ENCODE data around the gene GSTM4. TPM values are rescaled to one million over a fixed set of nuclear protein-coding genes. Genes with fewer than 3 reads are reported as not detected.

Gene GSTM4
- total RNA-seq, result 10 to 100 TPM; 17.0 to 18.5 TPM

- Mint-ChIP-seq H3K27me3 (ENCODE audit: low read depth) (peaks cover 28% of the 10 kb centered on the region), H3K4me3 (peak within 1 kb of the TSS; percentile 82), H3K27ac (peak within 1 kb of the TSS; percentile 87), H3K4me1 (ENCODE audit: low read depth) (peaks cover 17% of the 10 kb centered on the region), H3K9me3 (ENCODE audit: insufficient read depth) (no peaks in the 10 kb centered on the region), H3K36me3 (ENCODE audit: low read depth) (no peaks in the 10 kb centered on the region)
- DNase-seq, result peak; percentile 77
- POLR2A ChIA-PET, result interaction anchor here (0.7 to 1.3 kb wide), 3 partner anchors 14 to 135 kb away, joined by 3 to 5 read pairs (median 4); partner anchors contain the start of gene GSTM1
- CTCF ChIA-PET, result interaction anchor here (0.6 to 4.2 kb wide), 13 partner anchors 12 to 329 kb away, joined by 3 to 41 read pairs (median 3); partner anchors contain the start of genes AHCYL1, GNAI3 and GSTM1
- peak; percentile 97 for ATAC-seq
Measured at GRCh38 chr1:109655615-109656519, at the start of gene GSTM4. Gene GSTM4, plus strand, starts transcription at chr1:109656099. Its CDS starts 291 bp downstream, at chr1:109656390.

- H3K27ac Mint-ChIP-seq, result no peak overlapping the region
- no peak for ATAC-seq
- peaks cover 3% of the 10 kb centered on the region for H3K27me3 Mint-ChIP-seq (ENCODE audit: low read depth)
- ChIA-PET POLR2A (no interaction called here), CTCF (interaction anchor here (1.0 to 1.3 kb wide), 4 partner anchors 11 to 64 kb away, joined by 3 to 8 read pairs (median 4); no protein-coding TSS in a partner anchor)
- no peaks in the 10 kb centered on the region for H3K9me3 Mint-ChIP-seq (ENCODE audit: insufficient read depth)
- H3K4me3 Mint-ChIP-seq, result no peak overlapping the region
- no peaks in the 10 kb centered on the region for H3K4me1 Mint-ChIP-seq (ENCODE audit: low read depth)
- no peak for DNase-seq
- H3K36me3 Mint-ChIP-seq (ENCODE audit: low read depth), result no peaks in the 10 kb centered on the region
Measured at GRCh38 chr1:109609881-109610280, 46.0 kb upstream of the GSTM4 start.

DNA sequence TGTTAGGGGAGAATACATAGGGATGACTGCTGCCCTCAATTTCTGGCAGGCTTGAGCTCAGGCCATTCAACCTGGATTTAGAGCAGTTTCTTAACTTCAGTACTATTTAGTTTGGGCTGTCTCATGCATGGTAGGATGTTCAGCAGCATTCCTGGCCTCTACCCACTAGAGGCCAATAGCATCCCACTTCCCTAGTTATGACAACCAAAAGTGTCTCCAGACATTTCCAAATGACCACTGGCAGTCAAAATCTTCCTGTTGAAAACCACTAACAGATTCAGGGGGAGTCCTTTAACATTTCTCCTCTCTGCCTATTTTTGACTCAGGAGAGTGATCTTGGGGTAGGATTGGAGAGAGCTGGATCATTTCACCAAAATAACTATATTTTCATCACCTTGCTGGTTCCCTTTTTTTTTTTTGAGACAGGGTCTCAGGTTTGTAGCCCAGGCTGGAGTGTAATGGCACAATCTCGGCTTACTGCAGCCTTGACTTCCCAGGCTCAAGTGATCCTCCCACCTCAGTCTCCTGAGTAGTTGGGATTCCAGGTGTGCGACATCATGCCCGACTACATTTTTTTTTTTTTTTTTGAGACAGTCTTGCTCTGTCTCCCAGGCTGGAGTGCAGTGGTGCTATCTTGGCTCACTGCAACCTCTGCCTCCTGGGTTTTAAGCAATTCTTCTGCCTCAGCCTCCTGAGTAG, 45.1 kb upstream of the GSTM4 start:
- H3K4me3 Mint-ChIP-seq, result no peak overlapping the region
- ChIA-PET CTCF (interaction anchor here (0.7 to 1.2 kb wide), 3 partner anchors 9 to 20 kb away, joined by 3 to 4 read pairs (median 4); no protein-coding TSS in a partner anchor), POLR2A (no interaction called here)
- DNase-seq, result no peak
- H3K36me3 Mint-ChIP-seq (ENCODE audit: low read depth), result no peaks in the 10 kb centered on the region
- peaks cover 3% of the 10 kb centered on the region for H3K27me3 Mint-ChIP-seq (ENCODE audit: low read depth)
- no peak for ATAC-seq
- no peaks in the 10 kb centered on the region for H3K9me3 Mint-ChIP-seq (ENCODE audit: insufficient read depth)
- H3K27ac Mint-ChIP-seq, result no peak overlapping the region
- H3K4me1 Mint-ChIP-seq (ENCODE audit: low read depth), result peaks cover 3% of the 10 kb centered on the region

DNA sequence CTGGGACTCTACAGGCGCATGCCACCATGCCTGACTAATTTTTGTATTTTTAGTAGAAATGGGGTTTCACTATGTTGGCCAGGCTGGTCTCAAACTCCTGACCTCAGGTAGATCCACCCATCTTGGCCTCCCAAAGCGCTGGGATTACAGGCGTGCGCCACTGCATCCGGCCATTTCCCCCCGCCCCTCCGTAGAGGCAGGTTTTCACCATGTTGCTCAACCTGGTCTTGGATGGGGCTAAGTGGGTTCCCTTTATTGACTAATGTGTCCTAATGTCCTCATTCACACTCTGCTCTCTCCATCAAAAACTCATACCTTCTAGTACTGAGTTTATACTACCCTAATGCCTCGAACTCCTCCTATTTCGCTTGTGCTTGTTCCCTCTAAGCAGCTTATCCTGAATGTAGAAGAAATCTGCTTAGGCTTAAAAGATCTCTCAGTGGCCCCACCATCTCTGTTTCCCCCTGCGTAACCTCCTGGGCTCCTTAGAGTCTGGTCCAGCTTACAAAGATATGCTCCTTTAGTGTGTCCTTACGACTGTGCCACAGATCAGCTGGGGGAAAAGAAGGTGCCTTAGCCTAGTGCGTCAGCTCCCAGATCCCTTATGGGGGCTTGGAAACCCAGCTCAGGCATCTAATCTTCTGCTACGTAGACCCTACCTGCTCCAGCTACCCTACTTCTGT, 44.5 kb upstream of the GSTM4 start:
- Mint-ChIP-seq H3K9me3 (ENCODE audit: insufficient read depth) (no peaks in the 10 kb centered on the region), H3K27ac (no peak overlapping the region), H3K27me3 (ENCODE audit: low read depth) (peaks cover 3% of the 10 kb centered on the region), H3K4me1 (ENCODE audit: low read depth) (peaks cover 10% of the 10 kb centered on the region), H3K4me3 (no peak overlapping the region), H3K36me3 (ENCODE audit: low read depth) (no peaks in the 10 kb centered on the region)
- DNase-seq, result no peak
- no peak for ATAC-seq
- CTCF ChIA-PET, result interaction anchor here (0.7 to 3.3 kb wide), 5 partner anchors 10 to 79 kb away, joined by 3 to 18 read pairs (median 4); no protein-coding TSS in a partner anchor
- POLR2A ChIA-PET, result interaction anchor here (4.4 kb wide), 1 partner anchor 63 kb away, joined by 22 read pairs; the partner anchor contains the start of gene GNAI3

DNA sequence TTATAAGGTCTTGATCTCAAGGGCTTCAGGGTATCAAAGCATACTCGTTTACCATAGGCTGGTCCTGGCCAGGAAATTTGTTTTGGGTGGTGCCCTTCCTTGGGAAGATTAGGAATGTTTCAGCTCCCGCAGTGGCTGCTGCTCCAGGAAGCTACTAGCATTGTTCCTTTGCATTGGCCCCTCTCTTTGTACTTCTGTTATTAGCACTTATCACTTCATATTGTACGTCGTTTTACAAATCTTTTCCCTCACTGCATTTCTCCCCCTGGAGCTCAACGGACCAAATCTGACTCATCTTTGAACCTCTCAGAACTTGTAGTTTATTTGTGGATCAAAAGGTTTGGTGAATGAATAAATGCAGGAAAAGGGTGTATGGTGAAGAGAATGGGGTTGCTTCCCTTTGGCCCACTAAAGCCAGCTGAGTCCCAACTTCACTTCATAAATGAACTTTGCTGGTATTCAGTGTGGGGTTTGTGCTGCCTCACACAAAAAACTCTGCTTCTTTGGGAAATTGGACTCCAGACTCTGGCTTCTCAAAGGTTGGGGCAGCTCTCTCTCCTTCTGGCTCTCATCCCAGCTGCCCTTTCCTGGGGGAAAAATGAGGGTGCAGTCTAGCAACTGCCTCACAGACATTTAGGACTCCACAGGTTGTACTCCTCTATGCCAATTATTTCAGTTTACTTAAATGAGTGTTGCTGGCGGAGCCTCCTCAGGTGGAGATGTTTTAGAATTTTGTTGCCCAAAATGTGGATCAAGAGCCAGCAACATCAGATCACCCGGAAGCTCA, 42.3 kb upstream of the GSTM4 start:
- Mint-ChIP-seq H3K4me3 (no peak overlapping the region), H3K36me3 (ENCODE audit: low read depth) (no peaks in the 10 kb centered on the region), H3K27me3 (ENCODE audit: low read depth) (peaks cover 3% of the 10 kb centered on the region), H3K27ac (no peak overlapping the region), H3K4me1 (ENCODE audit: low read depth) (peaks cover 26% of the 10 kb centered on the region), H3K9me3 (ENCODE audit: insufficient read depth) (no peaks in the 10 kb centered on the region)
- no peak for DNase-seq
- ATAC-seq, result no peak
- POLR2A ChIA-PET, result interaction anchor here (4.4 kb wide), 1 partner anchor 65 kb away, joined by 22 read pairs; the partner anchor contains the start of gene GNAI3
- CTCF ChIA-PET, result interaction anchor here (0.7 to 3.9 kb wide), 10 partner anchors 16 to 161 kb away, joined by 3 to 25 read pairs (median 4); partner anchors contain the start of gene GNAI3

GRCh38 chr1:109615879-109616278, 40.0 kb upstream of the GSTM4 start:
- peaks cover 37% of the 10 kb centered on the region for H3K4me1 Mint-ChIP-seq (ENCODE audit: low read depth)
- H3K36me3 Mint-ChIP-seq (ENCODE audit: low read depth), result no peaks in the 10 kb centered on the region
- DNase-seq, result no peak
- POLR2A ChIA-PET, result interaction anchor here (1.1 to 4.4 kb wide), 2 partner anchors 66 to 68 kb away, joined by 4 to 22 read pairs; partner anchors contain the start of gene GNAI3
- no peaks in the 10 kb centered on the region for H3K9me3 Mint-ChIP-seq (ENCODE audit: insufficient read depth)
- CTCF ChIA-PET, result interaction anchor here (1.7 to 3.9 kb wide), 3 partner anchors 14 to 69 kb away, joined by 7 to 25 read pairs (median 9); no protein-coding TSS in a partner anchor
- peak overlapping the region; percentile 40 for H3K27ac Mint-ChIP-seq
- no peak for ATAC-seq
- peaks cover 3% of the 10 kb centered on the region for H3K27me3 Mint-ChIP-seq (ENCODE audit: low read depth)
- no peak overlapping the region for H3K4me3 Mint-ChIP-seq

GRCh38 chr1:109616391-109616790, 39.5 kb upstream of the GSTM4 start:
- ChIA-PET CTCF (interaction anchor here (1.1 to 5.1 kb wide), 6 partner anchors 14 to 71 kb away, joined by 3 to 34 read pairs (median 8); no protein-coding TSS in a partner anchor), POLR2A (interaction anchor here (1.1 to 2.1 kb wide), 2 partner anchors 66 to 68 kb away, joined by 4 to 12 read pairs; partner anchors contain the start of gene GNAI3)
- DNase-seq (no peak), ATAC-seq (no peak)
- Mint-ChIP-seq H3K36me3 (ENCODE audit: low read depth) (no peaks in the 10 kb centered on the region), H3K27ac (no peak overlapping the region), H3K4me1 (ENCODE audit: low read depth) (peaks cover 37% of the 10 kb centered on the region), H3K27me3 (ENCODE audit: low read depth) (peaks cover 3% of the 10 kb centered on the region), H3K4me3 (no peak overlapping the region), H3K9me3 (ENCODE audit: insufficient read depth) (no peaks in the 10 kb centered on the region)

GRCh38 chr1:109617291-109617801, 38.6 kb upstream of the GSTM4 start:
- peaks cover 44% of the 10 kb centered on the region for H3K4me1 Mint-ChIP-seq (ENCODE audit: low read depth)
- H3K27me3 Mint-ChIP-seq (ENCODE audit: low read depth), result peaks cover 3% of the 10 kb centered on the region
- DNase-seq (no peak), ATAC-seq (no peak)
- ChIA-PET POLR2A (interaction anchor here (2.1 kb wide), 1 partner anchor 69 kb away, joined by 12 read pairs; the partner anchor contains the start of gene GNAI3), CTCF (interaction anchor here (0.7 to 5.1 kb wide), 6 partner anchors 13 to 72 kb away, joined by 3 to 34 read pairs (median 7); partner anchors contain the start of gene GNAI3)
- no peaks in the 10 kb centered on the region for H3K9me3 Mint-ChIP-seq (ENCODE audit: insufficient read depth)
- peak overlapping the region; percentile 48 for H3K27ac Mint-ChIP-seq
- peaks cover 6% of the 10 kb centered on the region for H3K36me3 Mint-ChIP-seq (ENCODE audit: low read depth)
- H3K4me3 Mint-ChIP-seq, result no peak overlapping the region

- ATAC-seq (no peak), DNase-seq (no peak)
- Mint-ChIP-seq H3K27me3 (ENCODE audit: low read depth) (no peaks in the 10 kb centered on the region), H3K4me1 (ENCODE audit: low read depth) (peaks cover 60% of the 10 kb centered on the region), H3K4me3 (peak overlapping the region; percentile 95), H3K9me3 (ENCODE audit: insufficient read depth) (no peaks in the 10 kb centered on the region), H3K27ac (peak overlapping the region; percentile 96), H3K36me3 (ENCODE audit: low read depth) (peaks cover 10% of the 10 kb centered on the region)
- POLR2A ChIA-PET, result interaction anchor here (2.2 to 3.9 kb wide), 3 partner anchors 70 to 365 kb away, joined by 5 to 52 read pairs (median 9); partner anchors contain the start of genes AHCYL1 and GNAI3
- CTCF ChIA-PET, result interaction anchor here (0.5 to 5.1 kb wide), 8 partner anchors 11 to 366 kb away, joined by 3 to 34 read pairs (median 8); partner anchors contain the start of genes AHCYL1 and GNAI3
Measured at GRCh38 chr1:109618661-109619575, 37.0 kb upstream of the GSTM4 start.

All from activated CD8-positive, alpha-beta T cell treated with anti-CD3 and anti-CD28 coated beads, Interleukin-2, amount 10 ng/mL, durations not matched to agents 7 days and 5 days (primary cell).